MV-4-11 (cell line): ENCODE measurements around the gene ZNF618.
"Not testable (repeated sequence)": the region's sequence is repeated elsewhere in the genome, so short reads cannot be mapped to it uniquely, and the experiment has no call there.

Source experiments
- DNase-seq: peaks from one replicate; lab custom pipeline; 2025; lab: John Stamatoyannopoulos, UW

Gene ZNF618

GRCh38 chr9:114038724-114039313 lies 162.7 kb downstream of the ZNF618 start:
- no peak for DNase-seq

- DNase-seq = no peak
Observed at GRCh38 chr9:114039484-114039883, 163.4 kb downstream of the ZNF618 start.

- not testable (repeated sequence) for DNase-seq
Observed at GRCh38 chr9:114043660-114044059, 167.6 kb downstream of the ZNF618 start.

GRCh38 chr9:114046237-114046755 lies 170.2 kb downstream of the ZNF618 start:
- no peak for DNase-seq

GRCh38 chr9:114046875-114047274 lies 170.8 kb downstream of the ZNF618 start:
- DNase-seq = peak; percentile 42

GRCh38 chr9:114047717-114048116 lies 171.6 kb downstream of the ZNF618 start:
- no peak for DNase-seq

GRCh38 chr9:114048533-114049415 lies 172.7 kb downstream of the ZNF618 start:
- no peak for DNase-seq

- no peak for DNase-seq
Observed at GRCh38 chr9:114049441-114050225, 173.5 kb downstream of the ZNF618 start.

GRCh38 chr9:114050226-114050568 lies 174.1 kb downstream of the ZNF618 start:
- no peak for DNase-seq

GRCh38 chr9:114050646-114051045 lies 174.5 kb downstream of the ZNF618 start:
- no peak for DNase-seq

- DNase-seq = no peak
Observed at GRCh38 chr9:114051281-114051680, 175.2 kb downstream of the ZNF618 start.

GRCh38 chr9:114051706-114052105 lies 175.6 kb downstream of the ZNF618 start:
- DNase-seq = no peak

GRCh38 chr9:114053246-114054005 lies 177.3 kb downstream of the ZNF618 start:
- no peak for DNase-seq

GRCh38 chr9:114054191-114054690 lies 178.1 kb downstream of the ZNF618 start:
- no peak for DNase-seq

GRCh38 chr9:114055061-114055460 lies 179.0 kb downstream of the ZNF618 start:
- DNase-seq = no peak

- DNase-seq = no peak
Observed at GRCh38 chr9:114055894-114056293, 179.8 kb downstream of the ZNF618 start.

GRCh38 chr9:114056527-114056926 lies 180.4 kb downstream of the ZNF618 start:
- DNase-seq = no peak

- no peak for DNase-seq
Observed at GRCh38 chr9:114057161-114057885, 181.2 kb downstream of the ZNF618 start.

- no peak for DNase-seq
Observed at GRCh38 chr9:114058688-114059046, 182.6 kb downstream of the ZNF618 start.

GRCh38 chr9:114059047-114059803 lies 183.1 kb downstream of the ZNF618 start:
- DNase-seq = no peak
